Measurements from ENCODE around the gene RYR2. TPM values are rescaled to one million over a fixed set of nuclear protein-coding genes. Genes with fewer than 3 reads are reported as not detected.
A peak's percentile ranks its signal among the peaks of the same experiment; 100 is the strongest.

Gene RYR2
- total RNA-seq, 4 donors from 2014 or later = 1.2 to 7.0 (median 2.5) TPM

DNA sequence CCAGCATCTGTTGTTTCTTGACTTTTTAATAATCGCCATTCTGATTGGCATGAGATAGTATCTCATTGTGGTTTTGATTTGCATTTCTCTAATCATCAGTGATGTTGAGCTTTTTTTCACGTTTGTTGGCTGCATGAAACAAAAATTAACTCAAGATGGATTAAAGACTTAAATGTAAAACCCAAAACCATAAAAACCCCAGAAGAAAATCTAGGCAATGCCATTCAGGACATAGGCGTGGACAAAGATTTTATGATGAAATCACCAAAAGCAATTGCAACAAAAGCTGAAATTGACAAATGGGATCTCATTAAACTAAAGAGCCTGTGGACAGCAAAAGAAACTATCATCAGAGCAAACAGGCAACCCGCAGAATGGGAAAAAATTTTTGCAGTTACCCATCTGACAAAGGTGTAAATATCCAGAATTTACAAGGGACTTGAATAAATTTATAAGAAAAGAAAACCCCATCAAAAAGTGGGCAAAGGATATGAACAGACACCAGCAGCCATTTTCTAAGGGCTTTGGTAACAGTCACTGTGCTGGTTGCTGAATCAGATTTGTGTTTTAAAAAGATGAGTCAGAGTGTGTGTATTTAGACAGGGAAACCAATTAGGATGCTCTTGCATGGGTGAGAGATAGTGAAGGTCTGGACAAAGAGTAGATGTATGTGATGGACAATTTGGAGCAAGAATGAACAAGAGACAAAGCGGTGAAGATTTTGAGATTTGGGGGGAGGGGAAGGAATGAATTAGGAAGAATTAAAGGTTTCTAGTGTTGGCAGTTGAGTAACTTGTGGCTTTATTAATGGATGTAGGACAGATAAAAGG, 110.7 kb downstream of the RYR2 start:
- Histone ChIP-seq H3K36me3 (no peaks in the 10 kb centered on the region), H3K27me3 (no peaks in the 10 kb centered on the region), H3K9me3 (no peaks in the 10 kb centered on the region), H3K4me1 (peaks cover 0 to 10% (median 0%) of the 10 kb centered on the region in 4 donors), H3K27ac (peak overlapping the region in 1 of 4 donors; percentile 2), H3K4me3 (no peak overlapping the region)
- in situ Hi-C loops (cut with MboI; ENCODE audit: low pct_ligation_motif_present in 1 of 4, low pct_unique_long_range_greater_than_20kb in 1 of 4, low sequenced_read_pairs in 3 of 4) = no loop called here
- DNase-seq = no peak
- intact Hi-C loops (cut with DNase I; ENCODE audit: low total_unique reads) = no loop called here
- 66 to 78% methylated on average over 5 of the region's 5 CpGs for WGBS, 2 donors (ENCODE audit: low coverage in 1 of 2)
- TF ChIP-seq CTCF (IDR thresholded peaks at IDR 0.05) (no peak), POLR2A (IDR thresholded peaks at IDR 0.05) (no peak), POLR2AphosphoS5 (IDR thresholded peaks at IDR 0.05) (no peak), EP300 (IDR thresholded peaks at IDR 0.05; ENCODE audit: low read depth) (no peak)

- DNase-seq = no peak
- Histone ChIP-seq H3K9me3 (no peaks in the 10 kb centered on the region), H3K4me1 (peaks cover 0 to 10% (median 0%) of the 10 kb centered on the region in 4 donors), H3K27me3 (no peaks in the 10 kb centered on the region), H3K4me3 (no peak overlapping the region), H3K27ac (peak overlapping the region in 1 of 4 donors; percentile 11), H3K36me3 (no peaks in the 10 kb centered on the region)
- intact Hi-C loops (cut with DNase I; ENCODE audit: low total_unique reads) = no loop called here
- 52 to 55% methylated on average over 2 to 5 of the region's 5 CpGs for WGBS, 2 donors (ENCODE audit: low coverage in 1 of 2)
- in situ Hi-C loops (cut with MboI; ENCODE audit: low pct_ligation_motif_present in 1 of 4, low pct_unique_long_range_greater_than_20kb in 1 of 4, low sequenced_read_pairs in 3 of 4) = no loop called here
- TF ChIP-seq CTCF (IDR thresholded peaks at IDR 0.05) = no peak
- TF ChIP-seq POLR2AphosphoS5 (IDR thresholded peaks at IDR 0.05) = no peak
- TF ChIP-seq POLR2A (IDR thresholded peaks at IDR 0.05) = no peak
- TF ChIP-seq EP300 (IDR thresholded peaks at IDR 0.05; ENCODE audit: low read depth) = no peak
These were observed 112.2 kb downstream of the RYR2 start for GRCh38 chr1:237154157-237154556.

DNA sequence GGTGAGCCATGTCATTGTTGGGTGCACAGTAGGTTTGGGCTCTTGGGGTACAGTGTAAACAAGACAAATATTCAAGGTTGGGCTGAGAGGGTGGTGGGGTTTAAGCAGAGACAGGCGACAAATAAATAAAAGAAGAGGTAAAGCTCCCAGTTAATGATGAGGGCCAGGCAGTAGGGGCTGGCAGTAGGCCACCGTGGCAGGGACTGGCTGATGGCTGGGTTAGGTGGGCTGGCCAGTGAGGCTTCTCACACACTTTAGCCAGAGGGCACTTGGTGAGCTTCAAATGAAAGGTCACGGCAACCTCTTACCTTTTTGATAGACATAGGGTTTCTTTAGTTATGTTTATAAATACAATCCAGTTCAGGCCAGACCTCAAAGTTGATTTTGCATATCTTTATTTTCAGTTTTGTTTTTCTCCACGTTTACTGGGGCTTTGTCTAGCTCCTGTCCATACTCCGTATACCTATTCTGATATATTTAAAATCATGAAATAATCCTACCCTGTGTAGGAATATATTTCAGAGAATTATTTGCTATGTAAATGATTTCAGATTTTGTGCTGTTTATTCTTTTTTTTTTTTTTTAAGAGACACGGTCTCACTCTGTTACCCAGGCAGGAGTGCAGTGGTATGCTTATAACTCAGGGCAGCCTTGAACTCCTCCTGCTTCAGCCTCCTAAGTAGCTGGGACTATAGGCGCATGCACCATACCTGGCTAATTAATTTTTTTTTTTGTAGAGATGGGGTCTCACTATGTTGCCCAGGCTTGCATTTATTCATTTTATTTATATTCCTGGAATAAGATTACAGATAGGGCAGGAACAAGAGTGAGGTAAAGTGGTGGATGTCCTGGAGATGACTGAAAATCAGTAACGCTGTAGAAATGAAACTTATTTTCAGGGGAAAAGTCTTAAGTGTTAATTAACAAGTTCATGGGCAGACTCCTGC, 122.7 kb downstream of the RYR2 start:
- Histone ChIP-seq H3K9me3 (no peaks in the 10 kb centered on the region), H3K4me1 (no peaks in the 10 kb centered on the region), H3K27me3 (no peaks in the 10 kb centered on the region), H3K4me3 (no peak overlapping the region), H3K27ac (no peak overlapping the region), H3K36me3 (no peaks in the 10 kb centered on the region)
- no peak for TF ChIP-seq POLR2A (IDR thresholded peaks at IDR 0.05)
- no peak for TF ChIP-seq POLR2AphosphoS5 (IDR thresholded peaks at IDR 0.05)
- TF ChIP-seq EP300 (IDR thresholded peaks at IDR 0.05; ENCODE audit: low read depth) = no peak
- TF ChIP-seq CTCF (IDR thresholded peaks at IDR 0.05) = no peak
- WGBS, 2 donors (ENCODE audit: low coverage in 1 of 2) = 72 to 76% methylated on average over 7 to 8 of the region's 8 CpGs
- intact Hi-C loops (cut with DNase I; ENCODE audit: low total_unique reads) = no loop called here
- no peak for DNase-seq
- in situ Hi-C loops (cut with MboI; ENCODE audit: low pct_ligation_motif_present in 1 of 4, low pct_unique_long_range_greater_than_20kb in 1 of 4, low sequenced_read_pairs in 3 of 4) = no loop called here

- Histone ChIP-seq H3K4me3 (no peak overlapping the region), H3K27me3 (no peaks in the 10 kb centered on the region), H3K27ac (no peak overlapping the region), H3K4me1 (no peaks in the 10 kb centered on the region), H3K36me3 (no peaks in the 10 kb centered on the region), H3K9me3 (no peaks in the 10 kb centered on the region)
- TF ChIP-seq CTCF (IDR thresholded peaks at IDR 0.05) (no peak), POLR2AphosphoS5 (IDR thresholded peaks at IDR 0.05) (no peak), EP300 (IDR thresholded peaks at IDR 0.05; ENCODE audit: low read depth) (no peak), POLR2A (IDR thresholded peaks at IDR 0.05) (no peak)
- 33 to 68% methylated on average over 1 of the region's 1 CpG for WGBS, 2 donors (ENCODE audit: low coverage in 1 of 2)
- in situ Hi-C loops (cut with MboI; ENCODE audit: low pct_ligation_motif_present in 1 of 4, low pct_unique_long_range_greater_than_20kb in 1 of 4, low sequenced_read_pairs in 3 of 4) (no loop called here), intact Hi-C loops (cut with DNase I; ENCODE audit: low total_unique reads) (no loop called here)
- DNase-seq = no peak
These were observed 124.1 kb downstream of the RYR2 start for GRCh38 chr1:237166086-237166485.
